ENCODE results near the gene ITGA2.

Gene ITGA2

DNA sequence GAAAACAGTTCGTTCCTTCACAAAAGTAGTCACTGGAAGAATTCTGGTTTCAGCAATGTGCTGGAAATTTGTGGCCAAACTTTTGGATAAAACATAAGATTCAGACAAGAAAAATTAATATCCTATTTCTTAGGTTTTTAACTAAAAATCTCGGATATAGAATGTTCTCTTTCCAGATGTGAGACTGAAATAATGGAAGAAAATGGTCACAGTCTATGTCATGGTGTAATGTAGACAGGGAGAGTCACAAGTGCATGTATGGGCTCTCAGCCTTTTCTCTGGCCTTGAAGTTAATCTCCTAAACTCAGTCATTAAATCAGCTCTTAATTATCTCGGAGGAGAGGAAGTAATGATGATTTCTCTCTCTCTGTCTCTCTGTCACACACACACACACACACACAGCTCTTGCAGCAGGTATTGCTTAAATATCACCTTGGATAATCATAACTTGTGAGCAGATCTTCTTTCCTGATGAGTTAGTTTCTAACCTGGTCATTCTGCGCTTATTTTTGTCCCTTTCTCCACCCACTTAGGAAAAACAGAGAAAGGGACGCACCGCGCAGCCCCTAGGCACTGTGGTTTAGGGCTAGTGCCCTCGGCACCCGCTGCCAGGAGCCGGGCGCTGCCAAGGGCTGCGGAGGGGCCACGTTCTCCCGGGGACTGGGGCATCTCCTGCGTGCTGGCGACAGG is 672 bp upstream of the ITGA2 start:
- DNase-seq (ENCODE audit: low read depth in 2 of 2, low spot score in 1 of 2) = no peak

GRCh38 chr5:52989781-52990527 is 802 bp downstream of the ITGA2 start:
- no peak for DNase-seq (ENCODE audit: low read depth in 2 of 2, low spot score in 1 of 2)

DNA sequence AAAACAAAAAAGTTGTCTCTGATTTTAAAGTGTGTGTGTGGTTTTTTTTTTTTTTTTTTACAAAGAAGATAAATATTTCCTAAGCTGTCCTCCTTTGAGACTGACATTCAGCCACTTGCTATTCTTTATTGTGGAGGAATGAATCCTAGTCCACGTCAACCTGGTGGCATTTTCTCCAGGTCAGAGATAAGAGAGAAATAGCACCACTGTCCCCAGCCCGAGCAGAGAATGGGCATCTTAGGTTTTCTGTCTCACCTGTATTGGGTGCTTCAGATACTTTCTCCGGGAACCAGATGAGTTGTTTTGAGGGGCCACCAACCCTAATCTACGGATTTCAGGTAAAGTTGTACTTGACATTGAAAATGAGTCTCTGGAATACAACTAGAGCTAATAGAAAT is 1.4 kb downstream of the ITGA2 start:
- DNase-seq (ENCODE audit: low read depth in 2 of 2, low spot score in 1 of 2) = no peak

- no peak for DNase-seq (ENCODE audit: low read depth in 2 of 2, low spot score in 1 of 2)
Observed at GRCh38 chr5:52993367-52993766, 4.2 kb downstream of the ITGA2 start.

DNA sequence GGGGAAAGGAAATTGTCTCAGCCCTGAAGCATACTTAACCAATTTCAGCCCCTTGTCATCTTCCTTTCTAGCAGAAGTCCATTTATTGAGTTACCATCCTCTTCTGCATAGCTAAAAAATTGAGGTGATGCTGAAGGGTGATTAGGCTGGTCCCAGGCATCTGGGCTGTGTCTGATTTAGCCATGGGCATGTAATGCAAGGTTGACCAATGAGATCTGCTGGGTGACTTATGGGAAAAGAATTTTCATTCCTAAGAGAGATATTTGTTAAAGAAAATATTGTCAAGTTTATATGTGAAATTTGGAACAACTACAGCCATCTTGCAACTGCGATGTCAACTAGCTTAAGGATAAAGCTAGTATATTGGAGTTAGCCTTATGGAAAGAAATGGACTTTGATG is 5.1 kb downstream of the ITGA2 start:
- no peak for DNase-seq (ENCODE audit: low read depth in 2 of 2, low spot score in 1 of 2)

DNA sequence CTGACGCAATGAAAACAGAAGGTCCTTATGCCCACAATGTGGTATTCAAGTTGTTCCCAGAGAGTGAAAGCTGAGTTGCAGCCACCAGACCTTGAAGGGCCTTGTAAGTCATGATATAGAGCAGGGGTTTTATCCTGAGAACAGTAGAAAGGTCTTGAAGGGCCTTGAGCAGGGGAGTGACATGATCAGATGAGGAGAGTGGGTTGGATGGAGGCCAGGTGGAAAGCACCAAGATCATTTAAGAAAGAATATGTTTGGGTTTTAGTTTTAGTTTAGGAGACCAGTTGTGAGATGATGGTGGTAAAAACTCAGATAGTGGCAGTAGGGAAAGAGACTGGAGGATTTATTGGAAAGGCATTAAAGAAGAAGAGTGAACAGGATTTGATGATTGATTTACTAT is 5.9 kb downstream of the ITGA2 start:
- no peak for DNase-seq (ENCODE audit: low read depth in 2 of 2, low spot score in 1 of 2)

- DNase-seq (ENCODE audit: low read depth in 2 of 2, low spot score in 1 of 2) = no peak
Observed at GRCh38 chr5:52995914-52996313, 6.8 kb downstream of the ITGA2 start.

- no peak for DNase-seq (ENCODE audit: low read depth in 2 of 2, low spot score in 1 of 2)
Observed at GRCh38 chr5:52996979-52997378, 7.8 kb downstream of the ITGA2 start.

GRCh38 chr5:52997424-52997823 is 8.3 kb downstream of the ITGA2 start:
- no peak for DNase-seq (ENCODE audit: low read depth in 2 of 2, low spot score in 1 of 2)

GRCh38 chr5:52998552-52999313 is 9.6 kb downstream of the ITGA2 start:
- DNase-seq (ENCODE audit: low read depth in 2 of 2, low spot score in 1 of 2) = no peak

GRCh38 chr5:52999344-52999949 is 10.3 kb downstream of the ITGA2 start:
- DNase-seq (ENCODE audit: low read depth in 2 of 2, low spot score in 1 of 2) = no peak

- no peak for DNase-seq (ENCODE audit: low read depth in 2 of 2, low spot score in 1 of 2)
Observed at GRCh38 chr5:53001541-53001940, 12.4 kb downstream of the ITGA2 start.

- DNase-seq (ENCODE audit: low read depth in 2 of 2, low spot score in 1 of 2) = no peak
Observed at GRCh38 chr5:53002491-53002890, 13.3 kb downstream of the ITGA2 start.

DNA sequence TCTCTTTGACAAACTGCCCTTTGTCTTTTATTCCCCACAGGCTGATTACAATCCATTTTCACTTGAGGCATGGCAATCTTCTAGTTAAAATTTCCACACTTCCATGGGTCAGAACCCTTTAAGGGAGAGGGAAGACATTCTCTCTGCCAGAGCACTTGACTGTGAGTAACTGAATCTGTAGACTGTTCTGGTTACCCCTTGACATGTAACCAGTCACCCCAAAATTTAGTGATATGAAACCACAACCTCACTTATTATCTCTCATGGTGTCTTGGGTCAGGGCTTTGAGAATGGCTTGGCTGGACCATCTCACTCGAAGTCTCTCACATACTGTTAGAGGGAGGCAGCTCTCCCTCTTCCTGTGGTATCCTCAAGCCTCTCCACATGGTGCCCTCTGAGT is 14.0 kb downstream of the ITGA2 start:
- no peak for DNase-seq (ENCODE audit: low read depth in 2 of 2, low spot score in 1 of 2)

GRCh38 chr5:53006911-53007890 is 18.0 kb downstream of the ITGA2 start:
- no peak for DNase-seq (ENCODE audit: low read depth in 2 of 2, low spot score in 1 of 2)

DNA sequence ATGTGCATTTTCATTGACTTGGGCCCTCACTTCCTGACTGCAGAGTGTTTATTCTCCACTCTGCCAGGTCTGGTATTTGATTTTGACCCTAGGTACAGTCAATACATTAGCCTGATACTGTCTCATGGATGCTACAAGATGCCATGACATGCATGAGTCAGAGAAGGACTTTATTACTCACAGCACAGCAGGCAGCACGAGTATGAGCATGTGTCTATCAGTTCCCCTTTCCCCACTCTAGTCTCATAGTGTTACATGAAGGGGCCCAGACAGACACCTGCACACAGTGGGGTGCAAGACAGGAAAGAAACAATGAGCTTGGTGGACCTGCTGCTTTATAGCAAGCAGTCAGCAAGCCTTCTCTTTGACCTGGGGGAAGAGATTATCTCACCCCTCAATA is 19.6 kb downstream of the ITGA2 start:
- DNase-seq (ENCODE audit: low read depth in 2 of 2, low spot score in 1 of 2) = no peak

DNA sequence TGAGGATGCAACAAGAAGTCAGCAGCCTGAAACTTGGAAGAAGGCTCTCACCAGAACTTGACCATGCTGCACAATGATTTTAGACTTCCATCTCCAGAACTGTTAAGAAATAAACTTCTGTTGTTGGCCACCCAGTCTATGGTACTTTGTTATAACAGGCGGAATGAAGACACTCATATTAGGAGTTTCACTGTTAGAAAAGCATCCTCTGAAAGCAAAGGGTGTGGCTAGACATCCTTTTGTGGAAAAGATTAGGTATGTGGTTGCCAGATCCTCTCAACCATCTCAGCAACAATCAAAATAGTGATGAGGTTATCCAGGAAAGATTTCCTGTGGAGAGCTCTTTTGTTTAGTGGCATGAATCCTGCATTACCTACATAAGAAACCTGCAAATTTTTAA is 20.7 kb downstream of the ITGA2 start:
- DNase-seq (ENCODE audit: low read depth in 2 of 2, low spot score in 1 of 2) = no peak

DNA sequence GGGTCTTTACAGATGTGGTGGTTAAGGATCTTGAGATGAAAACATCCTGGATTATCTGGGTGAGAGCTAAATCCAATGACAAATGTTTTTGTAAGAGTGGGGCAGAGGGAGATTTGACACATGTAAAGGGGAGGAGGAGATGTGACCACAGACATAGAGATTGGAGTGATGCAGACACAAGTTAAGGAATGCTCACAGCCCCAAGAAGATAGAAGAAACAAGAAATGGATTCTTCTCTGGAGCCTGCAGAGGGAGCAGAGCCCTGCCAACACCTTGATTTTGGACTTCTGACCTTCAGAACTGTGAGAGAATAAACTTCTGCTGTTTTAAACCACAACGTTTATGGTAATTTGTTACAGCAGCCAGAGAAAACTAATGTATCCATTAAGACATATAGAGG is 21.7 kb downstream of the ITGA2 start:
- DNase-seq (ENCODE audit: low read depth in 2 of 2, low spot score in 1 of 2) = no peak

GRCh38 chr5:53011233-53011632 is 22.1 kb downstream of the ITGA2 start:
- DNase-seq (ENCODE audit: low read depth in 2 of 2, low spot score in 1 of 2) = no peak

GRCh38 chr5:53013857-53014256 is 24.7 kb downstream of the ITGA2 start:
- no peak for DNase-seq (ENCODE audit: low read depth in 2 of 2, low spot score in 1 of 2)

- DNase-seq (ENCODE audit: low read depth in 2 of 2, low spot score in 1 of 2) = no peak
Observed at GRCh38 chr5:53017383-53017782, 28.2 kb downstream of the ITGA2 start.

Data from stimulated activated CD8-positive, alpha-beta memory T cell treated with anti-CD3 and anti-CD28 coated beads, Interleukin-4, amount 100 ng/mL, for 4 hours (primary cell).